ENCODE measurements around the gene NDUFS7. TPM values are rescaled to one million over a fixed set of nuclear protein-coding genes. Genes with fewer than 3 reads are reported as not detected.

Gene NDUFS7
- total RNA-seq, 3 donors from 2014 or later (not counting 1 experiment from before 2014, with no cell fraction given), result 60.8 to 67.9 (median 66.6) TPM

DNA sequence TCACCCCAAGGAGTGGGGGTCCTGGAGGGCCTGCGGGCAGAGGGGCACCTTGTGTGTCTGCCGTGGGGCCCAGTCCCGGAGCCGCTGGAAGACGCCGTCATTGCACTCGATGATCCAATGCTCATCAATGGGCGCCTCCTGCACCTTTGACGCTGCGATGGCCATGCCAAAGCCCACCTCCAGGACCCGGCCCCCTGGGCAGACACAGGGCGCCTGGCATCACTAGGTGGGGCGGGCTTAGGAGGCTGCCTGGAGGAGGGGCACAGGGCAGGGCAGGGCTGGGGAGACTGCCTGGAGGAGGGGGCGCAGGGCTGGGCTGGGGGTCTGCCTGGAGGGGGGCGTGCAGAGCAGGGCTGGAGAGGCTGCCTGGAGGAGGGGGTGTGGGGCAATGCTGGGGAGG is 16.0 kb downstream of the NDUFS7 start:
- TF ChIP-seq, protein P1, sequence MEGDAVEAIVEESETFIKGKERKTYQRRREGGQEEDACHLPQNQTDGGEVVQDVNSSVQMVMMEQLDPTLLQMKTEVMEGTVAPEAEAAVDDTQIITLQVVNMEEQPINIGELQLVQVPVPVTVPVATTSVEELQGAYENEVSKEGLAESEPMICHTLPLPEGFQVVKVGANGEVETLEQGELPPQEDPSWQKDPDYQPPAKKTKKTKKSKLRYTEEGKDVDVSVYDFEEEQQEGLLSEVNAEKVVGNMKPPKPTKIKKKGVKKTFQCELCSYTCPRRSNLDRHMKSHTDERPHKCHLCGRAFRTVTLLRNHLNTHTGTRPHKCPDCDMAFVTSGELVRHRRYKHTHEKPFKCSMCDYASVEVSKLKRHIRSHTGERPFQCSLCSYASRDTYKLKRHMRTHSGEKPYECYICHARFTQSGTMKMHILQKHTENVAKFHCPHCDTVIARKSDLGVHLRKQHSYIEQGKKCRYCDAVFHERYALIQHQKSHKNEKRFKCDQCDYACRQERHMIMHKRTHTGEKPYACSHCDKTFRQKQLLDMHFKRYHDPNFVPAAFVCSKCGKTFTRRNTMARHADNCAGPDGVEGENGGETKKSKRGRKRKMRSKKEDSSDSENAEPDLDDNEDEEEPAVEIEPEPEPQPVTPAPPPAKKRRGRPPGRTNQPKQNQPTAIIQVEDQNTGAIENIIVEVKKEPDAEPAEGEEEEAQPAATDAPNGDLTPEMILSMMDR (IDR thresholded peaks at IDR 0.05), result no peak
- no peak overlapping the region for H3K4me3 Mint-ChIP-seq
- Histone ChIP-seq H3K27ac (ENCODE audit: low read length) (no peak overlapping the region), H3K36me3 (ENCODE audit: control insufficient read depth, insufficient read depth, low read length) (no peaks in the 10 kb centered on the region), H3K27me3 (ENCODE audit: control insufficient read depth, insufficient read depth, low read length) (peaks cover 4% of the 10 kb centered on the region), H3K4me3 (ENCODE audit: low read length) (no peak overlapping the region), H3K4me1 (ENCODE audit: control insufficient read depth, insufficient read depth, low read length) (peaks cover 33% of the 10 kb centered on the region), H3K9me3 (ENCODE audit: control insufficient read depth, insufficient read depth, low read length) (no peaks in the 10 kb centered on the region)
- DNase-seq (no peak), ATAC-seq (no peak)
- H3K4me1 Mint-ChIP-seq, result peaks cover 7 to 12% of the 10 kb centered on the region in 2 donors
- H3K36me3 Mint-ChIP-seq, result no peaks in the 10 kb centered on the region
- no peak overlapping the region for H3K27ac Mint-ChIP-seq
- H3K27me3 Mint-ChIP-seq (ENCODE audit: low read depth in 2 of 2), result peaks cover 0 to 3% of the 10 kb centered on the region in 2 donors
- WGBS (ENCODE audit: insufficient coverage), result 95% methylated on average over 15 of the region's 15 CpGs
- H3K9me3 Mint-ChIP-seq, result no peaks in the 10 kb centered on the region
- intact Hi-C loops (cut with micrococcal nuclease), result loop anchor here (10.0 kb wide), 1 partner anchor 205 kb away; the partner anchor contains the start of gene UQCR11

DNA sequence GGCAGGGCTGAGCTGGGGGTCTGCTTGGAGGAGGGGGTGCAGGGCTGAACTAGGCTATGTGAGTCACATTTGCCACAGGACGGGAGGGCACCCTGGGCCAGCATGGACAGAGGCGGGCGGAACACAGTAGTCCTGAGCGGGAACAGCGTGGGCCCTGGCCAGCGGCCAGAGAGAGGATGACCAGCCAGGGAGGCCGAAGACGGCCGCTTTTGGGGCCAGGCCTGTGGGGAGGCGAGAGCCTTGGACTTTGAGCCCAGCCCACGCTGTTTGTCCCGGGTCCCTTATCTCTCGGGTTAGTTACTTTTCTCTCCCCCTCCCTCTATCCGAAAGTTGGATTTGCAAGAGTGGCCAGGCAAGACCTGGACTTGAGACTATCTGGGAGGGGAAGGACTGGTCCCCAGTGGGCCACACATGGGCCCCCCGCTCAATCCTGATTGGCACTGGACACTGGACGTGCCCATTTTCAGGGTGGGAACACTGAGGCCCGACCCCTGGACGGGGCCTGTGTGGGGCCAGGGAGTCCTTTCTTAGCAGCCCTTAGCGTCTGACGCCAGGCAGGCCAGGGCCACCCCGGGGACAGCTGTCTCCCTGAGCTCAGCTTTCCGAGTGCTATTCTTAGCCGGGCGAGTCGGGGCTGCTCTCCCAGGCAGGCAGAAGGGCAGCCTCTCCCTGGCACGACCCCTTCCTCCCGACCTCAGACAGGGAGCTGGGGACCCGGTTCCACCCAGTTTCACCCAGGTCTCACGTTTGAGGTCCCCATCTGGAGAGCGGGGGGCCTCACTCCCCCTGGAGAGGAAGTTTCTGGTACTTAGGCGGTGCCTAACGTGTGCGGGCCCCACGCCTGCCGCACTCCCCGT is 16.8 kb downstream of the NDUFS7 start:
- ATAC-seq, result no peak
- H3K9me3 ChIP-seq (ENCODE audit: control insufficient read depth, insufficient read depth, low read length), result no peaks in the 10 kb centered on the region
- Mint-ChIP-seq H3K9me3 (no peaks in the 10 kb centered on the region), H3K27me3 (ENCODE audit: low read depth in 2 of 2) (peaks cover 0 to 3% of the 10 kb centered on the region in 2 donors), H3K4me1 (peaks cover 7 to 12% of the 10 kb centered on the region in 2 donors), H3K4me3 (peak overlapping the region; percentile 59), H3K27ac (no peak overlapping the region), H3K36me3 (no peaks in the 10 kb centered on the region)
- DNase-seq, result no peak
- WGBS (ENCODE audit: insufficient coverage), result 46% methylated on average over 35 of the region's 36 CpGs
- intact Hi-C loops (cut with micrococcal nuclease), result loop anchor here (10.0 kb wide), 1 partner anchor 204 kb away; the partner anchor contains the start of gene UQCR11
- peaks cover 4% of the 10 kb centered on the region for H3K27me3 ChIP-seq (ENCODE audit: control insufficient read depth, insufficient read depth, low read length)
- H3K36me3 ChIP-seq (ENCODE audit: control insufficient read depth, insufficient read depth, low read length), result no peaks in the 10 kb centered on the region
- TF ChIP-seq, protein P1 (IDR thresholded peaks at IDR 0.05), result no peak
- H3K27ac ChIP-seq (ENCODE audit: low read length), result no peak overlapping the region
- H3K4me3 ChIP-seq (ENCODE audit: low read length), result peak overlapping the region; percentile 30
- peaks cover 33% of the 10 kb centered on the region for H3K4me1 ChIP-seq (ENCODE audit: control insufficient read depth, insufficient read depth, low read length)

DNA sequence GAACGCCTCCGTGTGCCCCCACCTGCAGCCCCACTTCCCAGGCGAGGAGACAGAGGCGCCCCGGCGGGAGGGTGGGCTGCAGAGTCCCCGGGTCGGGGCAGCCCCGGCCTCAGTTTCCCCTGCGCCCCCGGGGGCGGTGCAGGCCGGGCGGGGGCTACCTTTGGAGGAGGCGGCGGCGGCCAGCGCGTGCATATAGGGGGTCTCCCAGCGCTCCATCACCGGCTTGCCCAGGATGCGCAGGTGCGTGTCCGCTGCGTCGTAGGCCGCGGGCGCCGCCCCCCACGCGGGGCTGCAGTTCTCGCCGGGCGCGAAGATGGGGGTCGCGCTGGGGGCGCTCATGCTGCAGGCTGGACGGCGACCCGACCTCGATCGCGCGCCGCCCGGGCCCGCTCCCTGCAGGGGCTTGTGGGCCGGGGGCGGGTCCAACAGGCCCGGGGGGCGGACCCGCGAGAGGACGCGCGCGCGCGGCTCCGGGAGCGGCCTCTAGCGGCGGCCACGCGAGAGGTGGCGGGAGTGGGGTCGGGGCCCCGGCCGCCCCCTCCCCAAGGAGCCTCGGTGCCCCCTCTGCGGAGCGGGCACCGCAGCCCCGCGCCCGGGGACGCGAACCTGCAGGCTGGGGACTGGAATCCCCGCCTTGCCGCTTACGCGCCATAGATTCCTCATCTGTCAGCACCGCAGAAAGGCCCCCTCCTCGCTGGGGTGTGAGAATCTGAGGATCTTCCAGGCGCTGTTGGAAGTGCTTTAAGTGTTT is 17.6 kb downstream of the NDUFS7 start, which contains the start of gene GAMT:
Gene GAMT (minus strand): TSS at position 405 of the 751 bp plus-strand sequence. CDS start 66 bp downstream, at position 339.
- WGBS (ENCODE audit: insufficient coverage), result under 1% methylated on average over 87 of the region's 87 CpGs
- Histone ChIP-seq H3K36me3 (ENCODE audit: control insufficient read depth, insufficient read depth, low read length) (no peaks in the 10 kb centered on the region), H3K27me3 (ENCODE audit: control insufficient read depth, insufficient read depth, low read length) (peaks cover 4% of the 10 kb centered on the region), H3K27ac (ENCODE audit: low read length) (no peak within 1 kb of the TSS), H3K9me3 (ENCODE audit: control insufficient read depth, insufficient read depth, low read length) (no peaks in the 10 kb centered on the region), H3K4me3 (ENCODE audit: low read length) (peak within 1 kb of the TSS; percentile 30), H3K4me1 (ENCODE audit: control insufficient read depth, insufficient read depth, low read length) (peaks cover 34% of the 10 kb centered on the region)
- ATAC-seq, result peak; percentile 73 to 84 (median 78)
- peaks cover 0 to 3% of the 10 kb centered on the region in 2 donors for H3K27me3 Mint-ChIP-seq (ENCODE audit: low read depth in 2 of 2)
- peak; percentile 35 to 78 for DNase-seq
- no peaks in the 10 kb centered on the region for H3K9me3 Mint-ChIP-seq
- intact Hi-C loops (cut with micrococcal nuclease), result loop anchor here (10.0 kb wide), 1 partner anchor 203 kb away; the partner anchor contains the start of gene UQCR11
- H3K27ac Mint-ChIP-seq, result peak within 1 kb of the TSS in 1 of 2 donors; percentile 66
- TF ChIP-seq, protein P1 (IDR thresholded peaks at IDR 0.05), result peak; percentile 69
- no peaks in the 10 kb centered on the region for H3K36me3 Mint-ChIP-seq
- H3K4me3 Mint-ChIP-seq, result peak within 1 kb of the TSS; percentile 70
- H3K4me1 Mint-ChIP-seq, result peaks cover 8 to 13% of the 10 kb centered on the region in 2 donors

All from natural killer cell (primary cell).